SK-N-MC (cell line): ENCODE data around the gene FBXO8.
"Not testable (repeated sequence)": the region's sequence is repeated elsewhere in the genome, so short reads cannot be mapped to it uniquely, and the experiment has no call there.

ENCODE experiments used
- DNase-seq: peaks from one replicate; pipeline ENCODE4 v3.0.0-alpha.2; 2011; ENCODE audit warnings: low read depth, low spot score
- H3K27ac ChIP-seq: fragments of 200-600 bp; sonication (generic); 2 replicates; pipeline ENCODE4 v1.5.1; 2016; ENCODE audit warnings: mixed run types
- H3K36me3 ChIP-seq: fragments of 200-600 bp; sonication (generic); 2 replicates; pipeline ENCODE4 v1.6.1; 2017; ENCODE audit warnings: antibody characterized with exemption, low read length, mixed read lengths; ENCODE audit not compliant: insufficient read depth
- H3K4me3 ChIP-seq: fragments of 200-600 bp; sonication (generic); 2 replicates; pipeline ENCODE4 v1.5.1; 2016
- H3K9ac ChIP-seq: fragments of 200-600 bp; sonication (generic); 2 replicates; pipeline ENCODE4 v1.8.0; 2017; ENCODE audit warnings: mixed run types, mixed read lengths; ENCODE audit not compliant: insufficient read length
- H3K9me3 ChIP-seq: fragments of 200-600 bp; sonication (generic); 2 replicates; pipeline ENCODE4 v1.6.1; 2017; ENCODE audit warnings: low read depth, mild to moderate bottlenecking, antibody characterized with exemption, low read length, moderate library complexity, mixed read lengths
- EZH2 ChIP-seq: fragments of 200-600 bp; sonication (generic); IDR thresholded peaks from one replicate; pipeline ENCODE4 v1.6.1; 2017; ENCODE audit warnings: antibody characterized with exemption
- FOXP2 ChIP-seq: optimal IDR thresholded peaks from 2 replicates; pipeline ENCODE3; 2011; ENCODE audit warnings: mild to moderate bottlenecking, moderate library complexity; ENCODE audit not compliant: insufficient read depth; ENCODE audit errors: extremely low read length, control extremely low read depth
- POLR2AphosphoS5 ChIP-seq: IDR thresholded peaks from 2 replicates; pipeline ENCODE4 v1.6.1; 2012; ENCODE audit warnings: mild to moderate bottlenecking, low read depth, low read length, borderline replicate concordance

FBXO8 gene

GRCh38 chr4:174277433-174277832, 6.0 kb downstream of the FBXO8 start:
- H3K27ac ChIP-seq: no peak overlapping the region; the same call in 1 of the 2 replicates
- peaks cover 7% of the 10 kb centered on the region; the same call in 1 of the 2 replicates for H3K9me3 ChIP-seq
- TF ChIP-seq FOXP2 (no peak), POLR2AphosphoS5 (no peak), EZH2 (no peak)
- no peak overlapping the region for H3K9ac ChIP-seq
- H3K36me3 ChIP-seq: peaks cover 16% of the 10 kb centered on the region; the same call in 1 of the 2 replicates
- H3K4me3 ChIP-seq: no peak overlapping the region
- no peak for DNase-seq

GRCh38 chr4:174275101-174275500, 8.4 kb downstream of the FBXO8 start:
- TF ChIP-seq FOXP2: no peak
- no peak for TF ChIP-seq EZH2
- peaks cover 7% of the 10 kb centered on the region; the same call in 1 of the 2 replicates for H3K9me3 ChIP-seq
- no peak overlapping the region for H3K4me3 ChIP-seq
- no peak overlapping the region for H3K27ac ChIP-seq
- DNase-seq: no peak
- peaks cover 12% of the 10 kb centered on the region; the same call in 1 of the 2 replicates for H3K36me3 ChIP-seq
- H3K9ac ChIP-seq: no peak overlapping the region

GRCh38 chr4:174274436-174274835, 9.0 kb downstream of the FBXO8 start:
- DNase-seq: no peak
- Histone ChIP-seq H3K27ac (no peak overlapping the region), H3K4me3 (no peak overlapping the region), H3K9me3 (peaks cover 3% of the 10 kb centered on the region; the same call in 1 of the 2 replicates), H3K9ac (no peak overlapping the region), H3K36me3 (peaks cover 5% of the 10 kb centered on the region; the same call in 1 of the 2 replicates)
- TF ChIP-seq FOXP2 (no peak), EZH2 (no peak), POLR2AphosphoS5 (no peak)

- no peak for TF ChIP-seq EZH2
- no peak for TF ChIP-seq FOXP2
- TF ChIP-seq POLR2AphosphoS5: no peak
- DNase-seq: no peak
- no peak overlapping the region for H3K4me3 ChIP-seq
- H3K9ac ChIP-seq: no peak overlapping the region
- no peaks in the 10 kb centered on the region for H3K9me3 ChIP-seq
- H3K27ac ChIP-seq: no peak overlapping the region
- no peaks in the 10 kb centered on the region; the same call in 1 of the 2 replicates for H3K36me3 ChIP-seq
Observed at GRCh38 chr4:174273930-174274329, 9.5 kb downstream of the FBXO8 start.

- H3K9me3 ChIP-seq: no peaks in the 10 kb centered on the region
- no peaks in the 10 kb centered on the region for H3K36me3 ChIP-seq
- DNase-seq: no peak
- no peak overlapping the region for H3K4me3 ChIP-seq
- no peak for TF ChIP-seq POLR2AphosphoS5
- TF ChIP-seq FOXP2: no peak
- no peak for TF ChIP-seq EZH2
- no peak overlapping the region for H3K27ac ChIP-seq
- no peak overlapping the region for H3K9ac ChIP-seq
Observed at GRCh38 chr4:174266416-174266815, 17.1 kb downstream of the FBXO8 start.

GRCh38 chr4:174265916-174266315, 17.6 kb downstream of the FBXO8 start:
- Histone ChIP-seq H3K36me3 (no peaks in the 10 kb centered on the region), H3K9ac (no peak overlapping the region), H3K27ac (no peak overlapping the region), H3K4me3 (no peak overlapping the region), H3K9me3 (no peaks in the 10 kb centered on the region)
- TF ChIP-seq FOXP2 (no peak), EZH2 (no peak), POLR2AphosphoS5 (no peak)
- DNase-seq: no peak

- TF ChIP-seq EZH2: no peak
- no peak for TF ChIP-seq POLR2AphosphoS5
- TF ChIP-seq FOXP2: no peak
- Histone ChIP-seq H3K4me3 (no peak overlapping the region), H3K27ac (no peak overlapping the region), H3K9me3 (no peaks in the 10 kb centered on the region), H3K9ac (no peak overlapping the region), H3K36me3 (no peaks in the 10 kb centered on the region)
- no peak for DNase-seq
Observed at GRCh38 chr4:174263445-174263736, 20.1 kb downstream of the FBXO8 start.

GRCh38 chr4:174262624-174263444, 20.6 kb downstream of the FBXO8 start:
- Histone ChIP-seq H3K36me3 (no peaks in the 10 kb centered on the region), H3K4me3 (no peak overlapping the region), H3K27ac (no peak overlapping the region), H3K9ac (no peak overlapping the region), H3K9me3 (no peaks in the 10 kb centered on the region)
- no peak for DNase-seq
- no peak for TF ChIP-seq FOXP2
- TF ChIP-seq POLR2AphosphoS5: no peak
- TF ChIP-seq EZH2: no peak

GRCh38 chr4:174261432-174261831, 22.0 kb downstream of the FBXO8 start:
- DNase-seq, H3K4me3 ChIP-seq, H3K27ac ChIP-seq, H3K9ac ChIP-seq, H3K9me3 ChIP-seq, H3K36me3 ChIP-seq: not testable (repeated sequence)
